ENCODE results near the gene UBXN1.

UBXN1 gene

DNA sequence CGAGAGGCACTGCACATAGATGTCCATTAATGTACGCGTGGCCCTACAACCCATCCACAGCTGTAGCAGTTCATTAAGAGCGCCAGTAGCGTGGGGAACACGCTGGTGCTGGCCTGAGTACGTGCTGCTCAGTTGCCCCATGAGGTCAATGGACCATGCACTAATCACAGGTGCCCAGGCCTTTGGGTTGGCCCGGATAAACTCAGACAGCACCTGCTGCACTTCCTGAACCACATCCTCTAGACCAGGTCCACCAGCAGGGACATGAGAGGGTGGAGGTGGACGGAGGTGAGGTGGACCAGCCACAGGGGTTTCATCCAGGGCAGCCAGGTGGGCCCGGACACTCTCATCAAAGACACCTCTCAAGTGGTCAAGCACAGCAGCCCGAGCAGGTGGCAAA is 29.4 kb downstream of the UBXN1 start:
- Histone ChIP-seq H3K4me1 (ENCODE audit: insufficient read depth, poor library complexity, severe bottlenecking) (no peaks in the 10 kb centered on the region), H3K27me3 (ENCODE audit: insufficient read depth, poor library complexity, severe bottlenecking) (no peaks in the 10 kb centered on the region), H3K27ac (ENCODE audit: poor library complexity, severe bottlenecking) (no peak overlapping the region), H3K4me3 (ENCODE audit: severe bottlenecking) (no peak overlapping the region), H3K36me3 (ENCODE audit: low read depth) (peaks cover 27% of the 10 kb centered on the region), H3K9me3 (ENCODE audit: severe bottlenecking) (no peaks in the 10 kb centered on the region)
- ATAC-seq (ENCODE audit: low read depth) (no peak), DNase-seq (ENCODE audit: low spot score) (no peak)
- TF ChIP-seq CTCF (IDR thresholded peaks at IDR 0.05; ENCODE audit: poor library complexity, severe bottlenecking): no peak

DNA sequence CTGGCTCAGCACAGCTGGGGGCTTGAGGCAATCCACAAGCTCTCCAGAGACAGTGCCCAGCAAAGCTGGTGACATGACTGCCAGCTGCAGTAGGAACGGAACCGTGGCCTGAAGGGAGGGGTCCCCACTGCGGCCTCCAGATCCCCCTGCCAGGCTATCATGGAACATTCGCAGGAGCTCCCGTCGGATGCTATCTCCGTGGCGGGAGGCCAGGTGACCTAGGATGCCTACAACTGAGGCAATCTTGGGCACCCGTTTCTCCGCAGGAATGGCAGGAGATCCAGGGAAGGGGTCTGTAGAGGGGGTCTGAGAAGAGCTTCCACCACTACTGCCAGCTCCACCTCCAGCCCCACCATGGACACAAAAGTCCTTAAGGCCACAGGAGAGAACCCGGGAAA is 29.9 kb downstream of the UBXN1 start:
- DNase-seq (ENCODE audit: low spot score) (no peak), ATAC-seq (ENCODE audit: low read depth) (no peak)
- H3K27ac ChIP-seq (ENCODE audit: poor library complexity, severe bottlenecking): no peak overlapping the region
- H3K4me3 ChIP-seq (ENCODE audit: severe bottlenecking): no peak overlapping the region
- H3K27me3 ChIP-seq (ENCODE audit: insufficient read depth, poor library complexity, severe bottlenecking): no peaks in the 10 kb centered on the region
- H3K36me3 ChIP-seq (ENCODE audit: low read depth): peaks cover 32% of the 10 kb centered on the region
- no peaks in the 10 kb centered on the region for H3K9me3 ChIP-seq (ENCODE audit: severe bottlenecking)
- no peaks in the 10 kb centered on the region for H3K4me1 ChIP-seq (ENCODE audit: insufficient read depth, poor library complexity, severe bottlenecking)
- TF ChIP-seq CTCF (IDR thresholded peaks at IDR 0.05; ENCODE audit: poor library complexity, severe bottlenecking): no peak

- no peak for TF ChIP-seq CTCF (IDR thresholded peaks at IDR 0.05; ENCODE audit: poor library complexity, severe bottlenecking)
- H3K36me3 ChIP-seq (ENCODE audit: low read depth): peaks cover 38% of the 10 kb centered on the region
- no peak for ATAC-seq (ENCODE audit: low read depth)
- H3K27me3 ChIP-seq (ENCODE audit: insufficient read depth, poor library complexity, severe bottlenecking): no peaks in the 10 kb centered on the region
- H3K27ac ChIP-seq (ENCODE audit: poor library complexity, severe bottlenecking): no peak overlapping the region
- H3K4me3 ChIP-seq (ENCODE audit: severe bottlenecking): no peak overlapping the region
- DNase-seq (ENCODE audit: low spot score): no peak
- H3K4me1 ChIP-seq (ENCODE audit: insufficient read depth, poor library complexity, severe bottlenecking): no peaks in the 10 kb centered on the region
- no peaks in the 10 kb centered on the region for H3K9me3 ChIP-seq (ENCODE audit: severe bottlenecking)
These were observed 30.5 kb downstream of the UBXN1 start for GRCh38 chr11:62648185-62648966.

DNA sequence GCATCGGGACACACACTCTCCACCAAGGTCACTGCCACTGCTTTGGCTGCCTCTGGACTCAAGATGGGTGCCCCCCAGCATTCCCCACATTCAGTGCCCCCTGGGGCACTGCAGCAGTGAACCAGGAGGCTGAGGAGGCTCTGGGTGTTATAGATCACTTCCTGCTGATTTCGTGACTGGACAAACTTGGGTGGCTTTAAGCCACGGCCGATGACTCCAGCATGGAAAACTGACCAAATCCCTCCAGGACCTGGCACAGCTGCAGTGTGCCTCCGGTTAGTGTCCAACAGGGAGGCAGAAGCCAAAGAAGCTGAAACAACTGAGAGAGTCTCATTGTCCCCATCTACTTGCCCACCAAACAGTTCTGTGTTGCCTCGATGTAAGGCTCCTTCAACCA is 31.3 kb downstream of the UBXN1 start:
- H3K4me3 ChIP-seq (ENCODE audit: severe bottlenecking): no peak overlapping the region
- no peak for TF ChIP-seq CTCF (IDR thresholded peaks at IDR 0.05; ENCODE audit: poor library complexity, severe bottlenecking)
- DNase-seq (ENCODE audit: low spot score) (no peak), ATAC-seq (ENCODE audit: low read depth) (no peak)
- peak overlapping the region; percentile 69 for H3K27ac ChIP-seq (ENCODE audit: poor library complexity, severe bottlenecking)
- H3K36me3 ChIP-seq (ENCODE audit: low read depth): peaks cover 45% of the 10 kb centered on the region
- no peaks in the 10 kb centered on the region for H3K4me1 ChIP-seq (ENCODE audit: insufficient read depth, poor library complexity, severe bottlenecking)
- no peaks in the 10 kb centered on the region for H3K9me3 ChIP-seq (ENCODE audit: severe bottlenecking)
- no peaks in the 10 kb centered on the region for H3K27me3 ChIP-seq (ENCODE audit: insufficient read depth, poor library complexity, severe bottlenecking)

Data from RWPE2 (cell line).